Glomerular visceral epithelial cell (primary cell): ENCODE data around the gene TSNAXIP1.

Experiments
- DNase-seq: peaks from one replicate; pipeline ENCODE4 v3.0.0-alpha.2; 2016; ENCODE audit errors: extremely low spot score

The TSNAXIP1 gene

GRCh38 chr16:67806428-67807147 lies at the start of gene TSNAXIP1, which contains the start of gene RANBP10:
TSS of gene TSNAXIP1 (plus strand) at chr16:67806889. CDS start at chr16:67807150, 261 bp downstream.
TSS of gene RANBP10 (minus strand) at chr16:67806560. CDS start at chr16:67806536, 24 bp downstream.
- DNase-seq = peak; percentile 98

- DNase-seq = no peak
Observed at GRCh38 chr16:67758006-67758405, 48.7 kb upstream of the TSNAXIP1 start.

- no peak for DNase-seq
Observed at GRCh38 chr16:67758966-67759365, 47.7 kb upstream of the TSNAXIP1 start.

GRCh38 chr16:67760206-67760955 lies 46.3 kb upstream of the TSNAXIP1 start:
- DNase-seq = no peak

GRCh38 chr16:67760956-67761230 lies 45.8 kb upstream of the TSNAXIP1 start:
- no peak for DNase-seq

GRCh38 chr16:67761924-67762323 lies 44.8 kb upstream of the TSNAXIP1 start:
- no peak for DNase-seq

GRCh38 chr16:67762385-67762784 lies 44.3 kb upstream of the TSNAXIP1 start:
- DNase-seq = no peak

- no peak for DNase-seq
Observed at GRCh38 chr16:67763066-67763465, 43.6 kb upstream of the TSNAXIP1 start.

- DNase-seq = no peak
Observed at GRCh38 chr16:67764158-67764667, 42.5 kb upstream of the TSNAXIP1 start.

- DNase-seq = no peak
Observed at GRCh38 chr16:67766291-67766690, 40.4 kb upstream of the TSNAXIP1 start.

- DNase-seq = peak; percentile 46
Observed at GRCh38 chr16:67767953-67768352, 38.7 kb upstream of the TSNAXIP1 start.

GRCh38 chr16:67770346-67770991 lies 36.2 kb upstream of the TSNAXIP1 start:
- no peak for DNase-seq

GRCh38 chr16:67773099-67773498 lies 33.6 kb upstream of the TSNAXIP1 start:
- DNase-seq = no peak

- DNase-seq = no peak
Observed at GRCh38 chr16:67773569-67774456, 32.9 kb upstream of the TSNAXIP1 start.

- no peak for DNase-seq
Observed at GRCh38 chr16:67774457-67774853, 32.2 kb upstream of the TSNAXIP1 start.

- DNase-seq = no peak
Observed at GRCh38 chr16:67775273-67775672, 31.4 kb upstream of the TSNAXIP1 start.

- DNase-seq = no peak
Observed at GRCh38 chr16:67779256-67780014, 27.3 kb upstream of the TSNAXIP1 start.

GRCh38 chr16:67780847-67781564 lies 25.7 kb upstream of the TSNAXIP1 start:
- no peak for DNase-seq

- no peak for DNase-seq
Observed at GRCh38 chr16:67781565-67781921, 25.1 kb upstream of the TSNAXIP1 start.
